Upper lobe of right lung (tissue), 1 donor: ENCODE measurements around the gene KRTAP9-8. TPM values are rescaled to one million over a fixed set of nuclear protein-coding genes. Genes with fewer than 3 reads are reported as not detected.
"Not testable (repeated sequence)": the region's sequence is repeated elsewhere in the genome, so short reads cannot be mapped to it uniquely, and the experiment has no call there.

Experiments used
- ATAC-seq: fragments of 200-7000 bp; cut with Tn5 transposase; one replicate; pipeline ENCODE4 v1.9.1; 2020; ENCODE audit warnings: mild to moderate bottlenecking, moderate library complexity
- DNase-seq: peaks from one replicate; pipeline ENCODE4 v3.0.0-alpha.2; 2020
- H3K27ac ChIP-seq: fragments of 200-600 bp; one replicate; pipeline ENCODE4 v1.8.0; 2022
- H3K27me3 ChIP-seq: fragments of 200-600 bp; one replicate; pipeline ENCODE4 v1.8.0; 2022; ENCODE audit warnings: mild to moderate bottlenecking
- H3K36me3 ChIP-seq: fragments of 200-600 bp; one replicate; pipeline ENCODE4 v1.8.0; 2022
- H3K4me1 ChIP-seq: fragments of 200-600 bp; one replicate; pipeline ENCODE4 v1.8.0; 2022
- H3K4me3 ChIP-seq: fragments of 200-600 bp; one replicate; pipeline ENCODE4 v1.8.0; 2022; ENCODE audit warnings: mild to moderate bottlenecking
- H3K9me3 ChIP-seq: fragments of 200-600 bp; one replicate; pipeline ENCODE4 v1.8.0; 2022
- intact Hi-C: fragments of 100-400 bp; cut with DNase I; formaldehyde crosslinking; loops from one replicate; pipeline ENCODE4 v1.11.0; 2022
- total RNA-seq: library from RNA; stranded (reverse); fragmentation: NEBNext Ultra II Directional; extraction: Animal tissue kit (Norgen Biotek cat#: 25700); gene quantifications from one replicate; pipeline ENCODE4 v1.2.1, GENCODE V29; 2021
- TF ChIP-seq, protein P1 (sequence below): fragments of 200-600 bp; IDR thresholded peaks from one replicate; pipeline ENCODE4 v1.8.0; 2022; ENCODE audit warnings: antibody characterized with exemption
- donor health status: DM: no; HTN: yes; CAD: no; lungs with severe emphysema.

The KRTAP9-8 gene
- total RNA-seq, 1 donor from 2014 or later: not detected

DNA sequence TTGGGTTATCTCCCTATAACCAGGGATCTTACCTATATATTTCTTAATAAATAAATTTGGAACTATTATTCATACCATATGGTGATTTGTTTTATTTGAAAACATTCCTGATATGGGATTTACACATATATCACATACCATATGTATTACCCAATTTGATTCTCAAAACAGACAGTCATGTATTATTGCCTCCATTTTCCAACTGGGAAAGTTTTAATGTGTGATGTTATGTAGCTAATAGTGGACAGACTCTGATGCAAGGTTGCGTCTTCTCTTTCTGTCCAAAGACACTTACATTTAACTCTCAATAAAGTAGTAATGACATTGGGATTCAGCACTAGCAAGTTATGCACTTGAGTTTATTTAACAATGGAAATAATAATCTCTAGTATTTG, 18.5 kb downstream of the KRTAP9-8 start:
- no peak overlapping the region for H3K27ac ChIP-seq
- peaks cover 11% of the 10 kb centered on the region for H3K27me3 ChIP-seq
- no peaks in the 10 kb centered on the region for H3K36me3 ChIP-seq
- no peaks in the 10 kb centered on the region for H3K4me1 ChIP-seq
- ATAC-seq (no peak), DNase-seq (no peak)
- TF ChIP-seq, protein P1, sequence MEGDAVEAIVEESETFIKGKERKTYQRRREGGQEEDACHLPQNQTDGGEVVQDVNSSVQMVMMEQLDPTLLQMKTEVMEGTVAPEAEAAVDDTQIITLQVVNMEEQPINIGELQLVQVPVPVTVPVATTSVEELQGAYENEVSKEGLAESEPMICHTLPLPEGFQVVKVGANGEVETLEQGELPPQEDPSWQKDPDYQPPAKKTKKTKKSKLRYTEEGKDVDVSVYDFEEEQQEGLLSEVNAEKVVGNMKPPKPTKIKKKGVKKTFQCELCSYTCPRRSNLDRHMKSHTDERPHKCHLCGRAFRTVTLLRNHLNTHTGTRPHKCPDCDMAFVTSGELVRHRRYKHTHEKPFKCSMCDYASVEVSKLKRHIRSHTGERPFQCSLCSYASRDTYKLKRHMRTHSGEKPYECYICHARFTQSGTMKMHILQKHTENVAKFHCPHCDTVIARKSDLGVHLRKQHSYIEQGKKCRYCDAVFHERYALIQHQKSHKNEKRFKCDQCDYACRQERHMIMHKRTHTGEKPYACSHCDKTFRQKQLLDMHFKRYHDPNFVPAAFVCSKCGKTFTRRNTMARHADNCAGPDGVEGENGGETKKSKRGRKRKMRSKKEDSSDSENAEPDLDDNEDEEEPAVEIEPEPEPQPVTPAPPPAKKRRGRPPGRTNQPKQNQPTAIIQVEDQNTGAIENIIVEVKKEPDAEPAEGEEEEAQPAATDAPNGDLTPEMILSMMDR: no peak
- no peak overlapping the region for H3K4me3 ChIP-seq
- intact Hi-C loops: no loop called here
- no peaks in the 10 kb centered on the region for H3K9me3 ChIP-seq

DNA sequence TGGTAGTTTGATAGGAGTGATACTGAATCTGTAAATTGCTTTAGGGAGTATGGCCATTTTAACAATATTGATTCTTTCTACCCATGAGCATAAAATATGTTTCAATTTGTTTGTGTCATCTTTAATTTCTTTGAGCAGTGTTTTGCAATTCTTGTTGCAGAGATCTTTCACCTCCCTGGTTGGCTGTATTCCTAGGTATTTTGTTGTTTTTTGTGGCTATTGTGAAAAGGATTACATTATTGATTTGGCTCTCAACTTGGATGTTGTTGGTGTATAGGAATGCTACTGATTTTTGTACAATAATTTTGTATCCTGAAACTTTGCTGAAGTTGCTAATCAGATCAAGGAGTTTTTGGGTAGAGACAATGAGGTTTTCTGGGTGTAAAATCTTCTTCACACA, 20.6 kb downstream of the KRTAP9-8 start:
- peaks cover 11% of the 10 kb centered on the region for H3K27me3 ChIP-seq
- H3K36me3 ChIP-seq: no peaks in the 10 kb centered on the region
- intact Hi-C loops: no loop called here
- ATAC-seq: no peak
- no peak for DNase-seq
- TF ChIP-seq, protein P1: no peak
- no peaks in the 10 kb centered on the region for H3K4me1 ChIP-seq
- no peak overlapping the region for H3K27ac ChIP-seq
- H3K9me3 ChIP-seq: no peaks in the 10 kb centered on the region
- no peak overlapping the region for H3K4me3 ChIP-seq

GRCh38 chr17:41263212-41263611, 25.4 kb downstream of the KRTAP9-8 start:
- intact Hi-C loops: no loop called here
- no peaks in the 10 kb centered on the region for H3K9me3 ChIP-seq
- H3K4me3 ChIP-seq: no peak overlapping the region
- ATAC-seq (no peak), DNase-seq (no peak)
- H3K27ac ChIP-seq: no peak overlapping the region
- TF ChIP-seq, protein P1: no peak
- H3K36me3 ChIP-seq: no peaks in the 10 kb centered on the region
- no peaks in the 10 kb centered on the region for H3K27me3 ChIP-seq
- H3K4me1 ChIP-seq: no peaks in the 10 kb centered on the region

GRCh38 chr17:41264599-41264998, 26.8 kb downstream of the KRTAP9-8 start:
- peak; percentile 51 for ATAC-seq
- no peaks in the 10 kb centered on the region for H3K27me3 ChIP-seq
- H3K27ac ChIP-seq: no peak overlapping the region
- no peaks in the 10 kb centered on the region for H3K9me3 ChIP-seq
- no peak overlapping the region for H3K4me3 ChIP-seq
- TF ChIP-seq, protein P1: no peak
- no peaks in the 10 kb centered on the region for H3K36me3 ChIP-seq
- no peaks in the 10 kb centered on the region for H3K4me1 ChIP-seq
- intact Hi-C loops: no loop called here
- DNase-seq: no peak

GRCh38 chr17:41265078-41265477, 27.3 kb downstream of the KRTAP9-8 start, which contains the start of gene KRTAP9-6:
KRTAP9-6 (plus strand) TSS chr17:41265378; CDS start chr17:41265378, 0 bp downstream.
- intact Hi-C loops: no loop called here
- TF ChIP-seq, protein P1: no peak
- ATAC-seq: no peak
- Histone ChIP-seq H3K4me3 (no peak within 1 kb of the TSS), H3K27ac (no peak within 1 kb of the TSS), H3K4me1 (no peaks in the 10 kb centered on the region), H3K9me3 (no peaks in the 10 kb centered on the region), H3K27me3 (no peaks in the 10 kb centered on the region), H3K36me3 (no peaks in the 10 kb centered on the region)
- DNase-seq: no peak

- DNase-seq (no peak), ATAC-seq (no peak)
- H3K36me3 ChIP-seq: no peaks in the 10 kb centered on the region
- H3K9me3 ChIP-seq: no peaks in the 10 kb centered on the region
- TF ChIP-seq, protein P1: no peak
- no peaks in the 10 kb centered on the region for H3K4me1 ChIP-seq
- intact Hi-C loops: no loop called here
- H3K27me3 ChIP-seq: no peaks in the 10 kb centered on the region
- H3K27ac ChIP-seq: no peak overlapping the region
- H3K4me3 ChIP-seq: no peak overlapping the region
These were observed 29.9 kb downstream of the KRTAP9-8 start for GRCh38 chr17:41267711-41268110.

DNA sequence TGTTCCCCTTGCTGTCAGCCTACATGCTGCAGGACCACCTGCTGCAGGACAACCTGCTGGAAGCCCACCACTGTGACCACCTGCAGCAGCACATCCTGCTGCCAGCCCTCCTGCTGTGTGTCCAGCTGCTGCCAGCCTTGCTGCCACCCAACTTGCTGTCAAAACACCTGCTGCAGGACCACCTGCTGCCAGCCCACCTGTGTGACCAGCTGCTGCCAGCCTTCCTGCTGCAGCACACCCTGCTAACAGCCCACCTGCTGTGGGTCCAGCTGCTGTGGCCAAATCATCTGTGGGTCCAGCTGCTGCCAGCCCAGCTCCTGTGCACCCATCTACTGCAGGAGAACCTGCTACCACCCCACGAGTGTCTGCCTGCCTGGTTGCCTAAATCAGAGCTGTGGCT, 33.5 kb downstream of the KRTAP9-8 start:
- intact Hi-C loops, H3K4me1 ChIP-seq, H3K36me3 ChIP-seq, H3K27me3 ChIP-seq, ATAC-seq, H3K9me3 ChIP-seq, H3K27ac ChIP-seq, H3K4me3 ChIP-seq, DNase-seq: not testable (repeated sequence)
